H1 (cell line): ENCODE measurements around the gene GRID1. TPM values are rescaled to one million over a fixed set of nuclear protein-coding genes. Genes with fewer than 3 reads are reported as not detected.

ENCODE experiments used
- CTCF ChIA-PET: fragments of 300-600 bp; sonication (Branson Sonifier 250); formaldehyde crosslinking; loops from one replicate; lab custom pipeline; 2021; ENCODE audit not compliant: partially characterized antibody; lab: Charles Lee
- POLR2A ChIA-PET: fragments of 300-600 bp; sonication (Branson Sonifier 250); formaldehyde crosslinking; loops from one replicate; lab custom pipeline; 2021; ENCODE audit warnings: inconsistent platforms; ENCODE audit not compliant: partially characterized antibody; lab: Charles Lee
- DNase-seq, 2 experiments: peaks; one replicate each; pipeline versions ENCODE4 v3.0.0 to v3.0.0-alpha.2; 2010 to 2022; ENCODE audit warnings: low spot score in 2 of 2, low read depth in 1 of 2, mixed read lengths in 1 of 2
- FAIRE-seq: peaks from 2 replicates; lab custom pipeline; 2011; peaks lifted over from hg19 to GRCh38; lab: Jason Lieb, UNC
- H2AFZ ChIP-seq: 2 replicates; pipeline ENCODE4 v1.8.1; 2012; ENCODE audit warnings: low read length, inconsistent platforms
- H2AK5ac ChIP-seq: 2 replicates; pipeline ENCODE4 v1.6.1; 2013; ENCODE audit warnings: low read depth, low read length
- H2BK120ac ChIP-seq: replicated peaks from 2 replicates; pipeline ENCODE3; 2013; ENCODE audit warnings: low read depth, low read length, inconsistent platforms
- H2BK12ac ChIP-seq: 2 replicates; pipeline ENCODE4 v1.6.1; 2013; ENCODE audit warnings: low read depth, low read length
- H2BK15ac ChIP-seq: 2 replicates; pipeline ENCODE4 v1.6.1; 2013; ENCODE audit warnings: low read length
- H2BK20ac ChIP-seq: 2 replicates; pipeline ENCODE4 v1.6.1; 2013; ENCODE audit warnings: low read length
- H2BK5ac ChIP-seq: 2 replicates; pipeline ENCODE4 v1.6.1; 2013; ENCODE audit warnings: low read depth, low read length
- H3K14ac ChIP-seq: 2 replicates; pipeline ENCODE4 v1.6.1; 2013; ENCODE audit warnings: inconsistent platforms; ENCODE audit not compliant: insufficient read length
- H3K18ac ChIP-seq: 2 replicates; pipeline ENCODE4 v1.6.1; 2013; ENCODE audit warnings: low read length; ENCODE audit errors: extremely low read depth
- H3K23ac ChIP-seq: 2 replicates; pipeline ENCODE4 v1.6.1; 2013; ENCODE audit warnings: inconsistent platforms; ENCODE audit not compliant: insufficient read length
- H3K23me2 ChIP-seq: 2 replicates; pipeline ENCODE4 v1.6.1; 2013; ENCODE audit warnings: low read depth, low read length
- H3K27ac ChIP-seq: 2 replicates; pipeline ENCODE4 v1.6.1; 2011; ENCODE audit warnings: low read depth, low read length, inconsistent platforms
- H3K27me3 ChIP-seq, 4 experiments: replicated peaks in 1 of 4; 1 replicate in 1 of 4; 2 replicates in 3 of 4; pipeline versions ENCODE4 v1.6.1 to v1.8.1; 2011 to 2013; ENCODE audit warnings: low read length in 3 of 4, mild to moderate bottlenecking in 3 of 4, inconsistent platforms in 2 of 4, mixed read lengths in 2 of 4, moderate library complexity in 1 of 4; ENCODE audit not compliant: control insufficient read depth in 3 of 4, insufficient read depth in 3 of 4; ENCODE audit errors: extremely low read depth in 1 of 4
- H3K36me3 ChIP-seq, 4 experiments: 2 replicates each; pipeline versions ENCODE4 v1.6.1 to v1.8.1; 2011 to 2013; ENCODE audit warnings: mild to moderate bottlenecking in 4 of 4, low read length in 3 of 4, moderate library complexity in 2 of 4, control low read depth in 1 of 4, inconsistent platforms in 1 of 4; ENCODE audit not compliant: insufficient read depth in 4 of 4, control insufficient read depth in 2 of 4
- H3K4ac ChIP-seq: replicated peaks from 2 replicates; pipeline ENCODE3; 2013; ENCODE audit warnings: low read length, low read depth, mixed read lengths, inconsistent platforms; ENCODE audit not compliant: insufficient read length
- H3K4me1 ChIP-seq, 4 experiments: replicated peaks in 1 of 4; 1 replicate in 1 of 4; 2 replicates in 3 of 4; pipeline versions ENCODE4 v1.6.1 to v1.8.1; 2011 to 2013; ENCODE audit warnings: low read length in 3 of 4, inconsistent platforms in 2 of 4, mixed read lengths in 1 of 4; ENCODE audit not compliant: insufficient read depth in 4 of 4, control insufficient read depth in 3 of 4
- H3K4me2 ChIP-seq, 2 experiments: 2 replicates each; pipeline versions ENCODE4 v1.6.1 to v1.8.1; 2011 to 2013; ENCODE audit warnings: low read depth in 2 of 2, low read length in 2 of 2, control low read depth in 1 of 2, inconsistent platforms in 1 of 2, mild to moderate bottlenecking in 1 of 2; ENCODE audit not compliant: insufficient read depth in 1 of 2
- H3K4me3 ChIP-seq, 4 experiments: fragments of 200-600, 300-600 bp in 1 of 4; sonication (generic), shearing (Covaris generic), sonication (Bioruptor Twin) in 1 of 4; 2 replicates each; pipeline versions ENCODE4 v1.5.1 to v1.8.1; 2011 to 2016; ENCODE audit warnings: low read length in 4 of 4, low read depth in 3 of 4, control low read depth in 2 of 4, inconsistent platforms in 2 of 4, mild to moderate bottlenecking in 2 of 4, mixed read lengths in 1 of 4, moderate library complexity in 1 of 4; ENCODE audit not compliant: insufficient read depth in 2 of 4; ENCODE audit errors: extremely low read depth in 1 of 4
- H3K56ac ChIP-seq: replicated peaks from 2 replicates; pipeline ENCODE3; 2013; ENCODE audit warnings: low read depth, mild to moderate bottlenecking, mixed read lengths, low read length, inconsistent platforms; ENCODE audit not compliant: insufficient read length
- H3K79me1 ChIP-seq: 2 replicates; pipeline ENCODE4 v1.6.1; 2013; ENCODE audit warnings: low read depth, low read length, control low read depth
- H3K79me2 ChIP-seq, 2 experiments: 2 replicates each; pipeline versions ENCODE4 v1.6.1 to v1.8.1; 2012 to 2013; ENCODE audit warnings: low read length in 2 of 2, mild to moderate bottlenecking in 2 of 2, inconsistent platforms in 1 of 2; ENCODE audit not compliant: insufficient read depth in 2 of 2, control insufficient read depth in 1 of 2
- H3K9ac ChIP-seq, 4 experiments: replicated peaks in 1 of 4; 1 replicate in 1 of 4; 2 replicates in 3 of 4; pipeline versions ENCODE4 v1.6.1 to v1.8.1; 2011 to 2013; ENCODE audit warnings: low read depth in 3 of 4, low read length in 3 of 4, control low read depth in 2 of 4, mild to moderate bottlenecking in 2 of 4, moderate library complexity in 2 of 4, inconsistent platforms in 1 of 4; ENCODE audit errors: extremely low read depth in 1 of 4
- H3K9me3 ChIP-seq, 2 experiments: 2 replicates each; pipeline versions ENCODE4 v1.6.1 to v1.8.1; 2012 to 2013; ENCODE audit warnings: mild to moderate bottlenecking in 2 of 2, moderate library complexity in 2 of 2, control low read depth in 1 of 2, inconsistent platforms in 1 of 2, low read depth in 1 of 2, low read length in 1 of 2, mixed read lengths in 1 of 2; ENCODE audit not compliant: insufficient read depth in 2 of 2
- H4K20me1 ChIP-seq, 2 experiments: replicated peaks in 1 of 2; 2 replicates each; pipeline versions ENCODE3 to v1.8.1; 2011 to 2013; ENCODE audit warnings: inconsistent platforms in 2 of 2, low read length in 2 of 2, mild to moderate bottlenecking in 1 of 2; ENCODE audit not compliant: insufficient read depth in 2 of 2, control insufficient read depth in 1 of 2
- H4K5ac ChIP-seq: 2 replicates; pipeline ENCODE4 v1.6.1; 2013; ENCODE audit warnings: low read length, low read depth, mixed read lengths, inconsistent platforms; ENCODE audit not compliant: insufficient read length
- H4K8ac ChIP-seq: 2 replicates; pipeline ENCODE4 v1.8.0; 2013; ENCODE audit warnings: mild to moderate bottlenecking, moderate library complexity, low read length, inconsistent platforms; ENCODE audit not compliant: insufficient read depth; ENCODE audit errors: extremely low read depth
- H4K91ac ChIP-seq: replicated peaks from 2 replicates; pipeline ENCODE3; 2013; ENCODE audit warnings: low read length, mixed read lengths, inconsistent platforms; ENCODE audit not compliant: insufficient read length
- BRCA1 ChIP-seq: IDR thresholded peaks from 2 replicates; pipeline ENCODE4 v1.6.1; 2012; ENCODE audit warnings: low read depth, low read length, improper control_type of control experiment
- CEBPB ChIP-seq: IDR thresholded peaks from 2 replicates; pipeline ENCODE4 v1.6.1; 2012; ENCODE audit warnings: low read depth, low read length
- CREB1 ChIP-seq: IDR thresholded peaks from 2 replicates; pipeline ENCODE4 v1.6.1; 2012; ENCODE audit warnings: inconsistent platforms
- E2F6 ChIP-seq: IDR thresholded peaks from 2 replicates; pipeline ENCODE4 v1.6.1; 2012; ENCODE audit warnings: inconsistent platforms
- GABPA ChIP-seq: IDR thresholded peaks from 2 replicates; pipeline ENCODE4 v1.6.1; 2011; ENCODE audit warnings: mild to moderate bottlenecking, low read length, moderate library complexity, borderline replicate concordance; ENCODE audit not compliant: insufficient read depth
- HDAC2 ChIP-seq, 2 experiments: fragments of 300-600 bp in 1 of 2; sonication (generic) in 1 of 2; IDR thresholded peaks; 2 replicates each; pipeline ENCODE4 v1.6.1; 2011 to 2012; ENCODE audit warnings: low read depth in 2 of 2, low read length in 2 of 2, mild to moderate bottlenecking in 2 of 2, moderate library complexity in 2 of 2, borderline replicate concordance in 1 of 2, inconsistent platforms in 1 of 2
- MAFK ChIP-seq: IDR thresholded peaks from 2 replicates; pipeline ENCODE4 v1.6.1; 2012; ENCODE audit warnings: low read depth, mild to moderate bottlenecking, improper control_type of control experiment, low read length
- POLR2AphosphoS5 ChIP-seq: IDR thresholded peaks from 2 replicates; pipeline ENCODE4 v1.6.1; 2011; ENCODE audit warnings: low read depth, low read length
- POU5F1 ChIP-seq: IDR thresholded peaks from 2 replicates; pipeline ENCODE4 v1.6.1; 2011; ENCODE audit warnings: low read depth, mild to moderate bottlenecking, low read length, moderate library complexity
- RBBP5 ChIP-seq: IDR thresholded peaks from 2 replicates; pipeline ENCODE4 v1.7.1; 2012; ENCODE audit warnings: low read depth, mild to moderate bottlenecking, inconsistent platforms, low read length, moderate library complexity, borderline replicate concordance
- RFX5 ChIP-seq: IDR thresholded peaks from 2 replicates; pipeline ENCODE4 v1.6.1; 2011; ENCODE audit warnings: low read depth, low read length, improper control_type of control experiment, borderline replicate concordance
- SAP30 ChIP-seq: fragments of 300-600 bp; sonication (generic); IDR thresholded peaks from 2 replicates; pipeline ENCODE4 v1.7.1; 2012; ENCODE audit warnings: low read length, moderate library complexity, mild to moderate bottlenecking, inconsistent platforms; ENCODE audit not compliant: insufficient read depth, insufficient replicate concordance
- SIRT6 ChIP-seq: IDR thresholded peaks from one replicate; pipeline ENCODE4 v1.7.1; 2012; ENCODE audit warnings: low read length, inconsistent platforms
- SP4 ChIP-seq: IDR thresholded peaks from 2 replicates; pipeline ENCODE4 v1.6.1; 2012; ENCODE audit warnings: low read length, inconsistent platforms
- YY1 ChIP-seq: IDR thresholded peaks from 2 replicates; pipeline ENCODE4 v1.6.1; 2011; ENCODE audit warnings: low read depth, mild to moderate bottlenecking, low read length
- WGBS, 2 experiments: shearing (Covaris generic) in 1 of 2; methylation state at CpG; one replicate each; pipeline versions ENCODE4 v1.1.6 to v1.1.7; 2013 to 2015; ENCODE audit warnings: low lambda C conversion rate in 2 of 2, mixed read lengths in 2 of 2, inconsistent platforms in 1 of 2, low coverage in 1 of 2, missing lambda C conversion rate in 1 of 2; ENCODE audit not compliant: insufficient replicate concordance in 2 of 2, insufficient coverage in 1 of 2, insufficient read length in 1 of 2; ENCODE audit errors: extremely low coverage in 1 of 2, missing lambda C conversion rate in 1 of 2; 5-methylcytosine and 5-hydroxymethylcytosine counted together
- polyA plus RNA-seq, 7 experiments: library from polyadenylated mRNA; depleted of rRNA in 3 of 7; stranded (reverse) in 5 of 7; unstranded in 2 of 7; fragments of >200 nt in 5 of 7; fragments of 200-250 nt in 2 of 7; gene quantifications; 1 replicate in 5 of 7; 2 replicates in 1 of 7; 4 replicates in 1 of 7; pipeline versions ENCODE4 v1.2.1 to v1.2.3, GENCODE V29; 2011 to 2013; ENCODE audit warnings: missing spikeins in 2 of 7, mixed read lengths in 2 of 7
- total RNA-seq: library from RNA; stranded (reverse); fragmentation: NEBNext Ultra II Directional; extraction: Animal tissue kit (Norgen Biotek cat#: 25700); gene quantifications from 2 replicates; pipeline ENCODE4 v1.2.1, GENCODE V29; 2021

The GRID1 gene
- total and polyA plus RNA-seq, 2 of the 8 experiments (the other 6 are each of a cell fraction or from before 2014, with no cell fraction given), result 0.22 to 0.30 TPM

DNA sequence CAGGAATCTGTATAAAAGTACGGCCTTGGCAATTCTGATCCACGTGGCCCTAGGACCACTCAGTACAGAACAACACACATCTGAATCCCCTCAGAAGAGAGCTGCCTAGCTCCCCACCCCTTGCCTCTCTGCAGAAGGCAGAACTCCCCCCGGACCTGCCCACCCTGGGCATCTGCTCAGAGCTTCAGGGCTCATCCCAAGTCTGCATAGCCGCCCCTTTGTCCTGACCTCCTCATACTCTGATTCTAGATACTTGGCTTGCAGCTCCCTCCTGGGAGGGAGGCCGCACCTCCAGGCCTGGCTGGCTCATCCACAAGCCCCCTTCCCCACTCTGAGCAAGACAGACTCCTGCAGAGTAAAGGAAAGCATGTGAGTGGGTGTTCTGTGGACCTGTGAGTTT lies 49.6 kb downstream of the GRID1 start:
- H3K56ac ChIP-seq, result no peak overlapping the region
- H2BK5ac ChIP-seq, result no peak overlapping the region
- no peak overlapping the region for H2BK120ac ChIP-seq
- H3K18ac ChIP-seq, result no peak overlapping the region
- H4K20me1 ChIP-seq, result no peaks in the 10 kb centered on the region
- no peak overlapping the region for H3K14ac ChIP-seq
- H3K23me2 ChIP-seq, result peaks cover 9% of the 10 kb centered on the region; the same call in 1 of the 2 replicates
- no peaks in the 10 kb centered on the region for H3K79me2 ChIP-seq
- ChIA-PET POLR2A (no interaction called here), CTCF (interaction anchor here (0.9 to 2.8 kb wide), 14 partner anchors 9 to 55 kb away, joined by 3 to 8 read pairs (median 5); no protein-coding TSS in a partner anchor)
- H4K5ac ChIP-seq, result no peak overlapping the region
- H3K9ac ChIP-seq, result no peak overlapping the region
- H3K4me2 ChIP-seq, result no peak overlapping the region
- FAIRE-seq (no peak), DNase-seq (no peak)
- H2BK12ac ChIP-seq, result no peak overlapping the region
- H2AK5ac ChIP-seq, result no peak overlapping the region
- no peak overlapping the region for H2BK20ac ChIP-seq
- H4K8ac ChIP-seq, result no peak overlapping the region
- H2AFZ ChIP-seq, result no peak overlapping the region
- no peak overlapping the region for H3K4ac ChIP-seq
- no peak overlapping the region for H4K91ac ChIP-seq
- H3K4me1 ChIP-seq, result peaks cover 0 to 12% (median 2%) of the 10 kb centered on the region in 4 experiments; a peak in 4 of 7 replicates
- H3K9me3 ChIP-seq, result no peaks in the 10 kb centered on the region
- H2BK15ac ChIP-seq, result no peak overlapping the region
- no peaks in the 10 kb centered on the region for H3K79me1 ChIP-seq
- no peaks in the 10 kb centered on the region for H3K27me3 ChIP-seq
- no peak overlapping the region for H3K23ac ChIP-seq
- no peaks in the 10 kb centered on the region for H3K36me3 ChIP-seq
- no peak overlapping the region for H3K4me3 ChIP-seq
- 86% methylated on average over 5 of the region's 5 CpGs; no CpG with 5 or more reads in 1 of the 2 experiments for WGBS, 2 experiments
- H3K27ac ChIP-seq, result no peak overlapping the region
- TF ChIP-seq POLR2AphosphoS5 (no peak), SIRT6 (no peak), MAFK (no peak), SP4 (no peak), YY1 (no peak), BRCA1 (no peak), POU5F1 (no peak), CREB1 (no peak), HDAC2 (IDR thresholded peaks at IDR 0.05; ENCODE audit: borderline replicate concordance in 1 of 2, low read depth in 2 of 2, low read length in 2 of 2) (no peak), RFX5 (no peak), SAP30 (no peak), E2F6 (no peak), RBBP5 (no peak), GABPA (no peak), CEBPB (no peak)
